IPS-18c (cell line): ENCODE data around the gene DYNLT1.
"Not testable (repeated sequence)": the region's sequence is repeated elsewhere in the genome, so short reads cannot be mapped to it uniquely, and the experiment has no call there.

Experiments
- H3K4me3 ChIP-seq: 2 replicates; pipeline ENCODE4 v1.7.0; 2013; ENCODE audit warnings: low read depth, mild to moderate bottlenecking, low read length, moderate library complexity; ENCODE audit not compliant: insufficient read depth
- H3K9me3 ChIP-seq: one replicate; pipeline ENCODE4 v1.6.1; 2013; ENCODE audit warnings: mild to moderate bottlenecking, low read length, moderate library complexity; ENCODE audit not compliant: control insufficient read depth, insufficient read depth

The DYNLT1 gene

GRCh38 chr6:158630938-158631616 is 13.5 kb downstream of the DYNLT1 start:
- no peaks in the 10 kb centered on the region for H3K9me3 ChIP-seq
- H3K4me3 ChIP-seq = no peak overlapping the region

- Histone ChIP-seq H3K4me3 (no peak overlapping the region), H3K9me3 (no peaks in the 10 kb centered on the region)
Measured at GRCh38 chr6:158629367-158630221, 14.9 kb downstream of the DYNLT1 start.

GRCh38 chr6:158628542-158628941 is 16.0 kb downstream of the DYNLT1 start:
- no peaks in the 10 kb centered on the region for H3K9me3 ChIP-seq
- H3K4me3 ChIP-seq = no peak overlapping the region

- H3K4me3 ChIP-seq = no peak overlapping the region
- H3K9me3 ChIP-seq = no peaks in the 10 kb centered on the region
Measured at GRCh38 chr6:158627940-158628211, 16.7 kb downstream of the DYNLT1 start.

GRCh38 chr6:158627168-158627939 is 17.2 kb downstream of the DYNLT1 start:
- Histone ChIP-seq H3K9me3 (no peaks in the 10 kb centered on the region), H3K4me3 (no peak overlapping the region)

DNA sequence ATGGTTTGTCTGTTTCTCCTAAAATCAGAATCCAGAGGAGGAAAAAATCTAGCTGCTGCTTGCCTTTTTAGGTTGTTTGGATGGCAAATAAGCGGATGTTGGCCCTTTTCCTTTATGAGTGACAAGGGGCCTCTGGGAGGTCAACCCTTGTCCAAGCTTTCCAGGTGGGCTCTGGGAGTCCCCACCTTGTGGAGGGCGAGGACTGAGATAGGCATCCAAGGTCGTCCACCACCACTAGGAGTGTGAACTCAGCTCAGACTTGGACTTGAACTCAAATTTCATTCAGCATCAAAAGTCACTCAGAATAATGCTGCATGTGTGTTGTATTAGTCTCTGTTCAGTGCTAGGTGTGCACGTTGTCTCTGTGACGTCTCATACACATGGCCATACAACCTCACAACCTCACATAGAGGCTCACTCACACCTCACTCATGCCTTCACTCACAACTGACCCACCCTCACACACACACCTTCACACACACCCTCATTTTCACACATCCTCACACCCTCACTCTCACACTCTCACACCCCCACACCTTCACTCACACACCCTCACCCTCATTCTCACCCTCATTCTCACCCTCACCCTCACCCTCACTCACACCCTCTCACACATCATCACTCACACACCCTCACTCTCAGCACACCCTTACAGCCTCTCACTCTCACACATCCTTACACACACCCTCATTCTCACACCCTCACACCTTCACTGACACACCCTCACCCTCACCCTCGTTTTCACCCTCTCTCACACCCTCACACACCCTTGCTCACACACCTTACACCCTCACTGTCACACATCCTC is 18.0 kb downstream of the DYNLT1 start:
- H3K9me3 ChIP-seq = no peaks in the 10 kb centered on the region
- H3K4me3 ChIP-seq = no peak overlapping the region

- H3K4me3 ChIP-seq = no peak overlapping the region
- no peaks in the 10 kb centered on the region for H3K9me3 ChIP-seq
Measured at GRCh38 chr6:158625881-158626305, 18.6 kb downstream of the DYNLT1 start.

GRCh38 chr6:158624684-158625682 is 19.6 kb downstream of the DYNLT1 start:
- H3K4me3 ChIP-seq = no peak overlapping the region
- no peaks in the 10 kb centered on the region for H3K9me3 ChIP-seq

DNA sequence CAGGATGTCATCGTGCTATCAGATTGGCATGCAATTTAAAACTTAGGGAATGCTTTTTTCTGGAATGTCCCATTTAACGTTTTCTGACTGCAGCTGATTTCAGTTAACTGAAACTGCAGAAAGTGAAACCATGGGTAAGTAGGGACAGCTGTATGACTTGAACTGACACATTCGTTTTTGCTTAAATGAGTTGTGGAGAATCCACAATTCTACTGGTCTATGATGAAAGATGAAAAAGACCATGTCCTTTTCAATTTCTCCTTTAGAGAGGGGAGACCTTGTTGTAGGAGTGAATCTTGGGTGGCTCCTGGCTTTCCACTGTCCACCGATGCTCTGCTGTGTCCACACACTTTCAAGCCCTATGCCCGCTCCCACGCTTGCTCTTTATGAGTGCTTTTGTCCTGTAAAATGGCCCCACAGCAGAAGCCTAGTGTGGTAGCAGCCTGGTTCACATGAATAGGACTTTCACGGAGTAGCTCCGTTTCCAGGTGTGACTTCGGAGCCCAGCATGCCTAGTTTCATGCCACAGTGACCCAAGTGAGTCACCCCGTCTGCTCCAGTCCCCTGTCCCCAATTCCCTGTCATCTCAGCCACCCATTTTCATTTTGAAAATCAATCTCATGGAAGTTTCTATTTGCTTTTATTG is 21.9 kb downstream of the DYNLT1 start:
- Histone ChIP-seq H3K9me3 (no peaks in the 10 kb centered on the region), H3K4me3 (no peak overlapping the region)

GRCh38 chr6:158621694-158622544 is 22.6 kb downstream of the DYNLT1 start:
- H3K9me3 ChIP-seq = no peaks in the 10 kb centered on the region
- no peak overlapping the region for H3K4me3 ChIP-seq

DNA sequence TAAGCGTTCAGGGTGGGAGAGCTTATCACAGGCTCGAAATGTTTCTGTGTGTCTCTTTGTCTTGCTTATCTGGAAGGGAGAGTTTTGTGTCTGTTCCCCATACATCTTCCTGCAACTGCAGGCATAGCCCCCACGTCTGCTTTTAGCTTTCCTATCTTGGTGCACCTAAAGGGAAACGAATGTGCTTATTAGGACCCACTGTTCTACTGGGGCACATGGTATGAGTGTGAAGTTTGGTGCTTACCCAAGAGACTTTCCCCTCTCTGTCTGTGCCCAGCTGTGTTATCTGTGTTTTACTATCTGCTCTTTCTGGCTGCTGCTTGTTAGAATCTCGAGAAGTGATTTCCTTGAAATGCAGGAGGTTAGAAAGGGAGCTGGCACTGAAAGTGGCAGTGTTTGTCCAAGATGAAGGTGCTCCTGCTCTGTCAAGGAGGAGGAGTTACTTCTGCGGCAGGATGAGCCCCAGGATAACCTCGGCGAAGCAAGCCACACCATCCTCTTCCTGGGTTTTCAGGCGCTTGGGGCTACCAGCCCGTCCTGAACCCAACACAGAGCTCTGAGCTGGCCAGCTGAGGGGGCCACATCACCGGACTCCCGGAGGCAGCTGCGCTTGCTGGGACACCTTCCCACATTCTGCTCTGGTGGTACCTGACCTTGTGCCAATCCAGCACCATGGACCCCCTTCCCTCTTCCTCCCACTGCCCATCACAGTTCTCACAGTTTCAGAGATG is 23.4 kb downstream of the DYNLT1 start:
- Histone ChIP-seq H3K9me3 (no peaks in the 10 kb centered on the region), H3K4me3 (no peak overlapping the region)

DNA sequence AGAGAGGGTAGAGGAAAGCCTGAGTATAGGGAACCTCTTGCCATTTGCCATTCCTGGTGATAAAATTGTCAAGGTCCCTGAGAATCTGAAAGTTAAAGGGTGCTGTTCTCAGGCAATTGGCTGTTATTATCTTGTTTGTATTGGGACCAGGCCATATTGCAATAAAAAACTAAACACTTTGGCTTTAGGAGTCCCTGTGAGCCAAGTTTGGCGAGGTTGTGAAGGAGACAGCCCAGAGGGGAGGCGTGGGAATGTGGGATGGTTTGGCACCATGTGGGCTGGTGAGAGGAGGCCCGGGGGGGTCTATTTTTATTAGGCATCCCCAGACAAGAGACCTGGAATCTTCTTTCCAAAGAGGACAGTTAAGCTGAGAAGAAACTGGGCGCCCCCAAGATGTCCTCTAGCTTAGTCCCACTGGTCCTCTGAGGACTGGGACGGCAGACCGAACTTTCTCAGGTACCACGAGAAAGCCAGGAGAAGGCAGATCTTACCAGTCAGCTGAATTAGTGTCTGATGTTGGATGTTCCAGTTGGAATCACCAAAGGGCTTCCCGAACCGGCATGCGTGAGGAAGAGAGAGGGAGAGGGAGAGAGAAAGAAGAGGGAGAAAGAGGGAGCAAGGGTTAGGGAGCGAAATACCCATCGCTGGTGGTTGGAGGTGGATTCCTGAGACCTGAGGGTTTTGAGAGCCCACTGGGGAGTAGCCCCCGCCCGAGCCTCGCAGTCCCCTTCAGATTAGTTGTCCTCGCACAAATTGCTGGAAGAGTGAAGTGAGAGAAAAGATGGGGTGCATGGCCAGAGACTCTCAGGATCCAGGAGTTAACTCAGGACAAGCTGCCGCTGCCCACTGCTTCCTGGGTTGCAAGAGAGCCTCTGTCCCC is 24.4 kb downstream of the DYNLT1 start:
- Histone ChIP-seq H3K4me3 (no peak overlapping the region), H3K9me3 (no peaks in the 10 kb centered on the region)

DNA sequence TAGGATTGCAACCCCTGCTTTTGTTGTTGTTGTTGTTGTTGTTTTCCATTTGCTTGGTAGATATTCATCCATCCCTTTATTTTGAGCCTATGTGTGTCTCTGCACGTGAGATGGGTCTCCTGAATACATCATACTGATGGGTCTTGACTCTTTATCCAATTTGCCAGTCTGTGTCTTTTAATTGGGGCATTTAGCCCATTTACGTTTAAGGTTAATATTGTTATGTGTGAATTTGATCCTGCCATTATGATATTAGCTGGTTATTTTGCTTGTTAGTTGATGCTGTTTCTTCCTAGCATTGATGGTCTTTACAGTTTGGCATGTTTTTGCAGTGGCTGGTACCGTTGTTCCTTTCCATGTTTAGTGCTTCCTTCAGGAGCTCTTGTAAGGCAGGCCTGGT is 26.3 kb downstream of the DYNLT1 start:
- not testable (repeated sequence) for H3K4me3 ChIP-seq, H3K9me3 ChIP-seq

DNA sequence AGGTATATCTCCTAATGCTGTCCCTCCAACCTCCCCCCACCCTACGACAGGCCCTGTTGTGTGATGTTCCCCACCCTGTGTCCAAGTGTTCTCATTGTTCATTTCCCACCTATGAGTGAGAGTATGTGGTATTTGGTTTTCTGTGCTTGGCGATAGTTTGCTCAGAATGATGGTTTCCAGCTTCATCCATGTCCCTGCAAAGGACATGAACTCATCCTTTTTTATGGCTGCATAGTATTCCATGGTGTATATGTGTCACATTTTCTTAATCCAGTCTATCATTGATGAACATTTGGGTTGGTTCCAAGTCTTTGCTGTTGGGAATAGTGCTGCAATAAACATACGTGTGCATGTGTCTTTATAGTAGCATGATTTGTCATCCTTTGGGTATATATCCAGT is 29.9 kb downstream of the DYNLT1 start:
- H3K4me3 ChIP-seq, H3K9me3 ChIP-seq: not testable (repeated sequence)
